SKM-1 treated with dmso at 0.1 percent for 144 hours (cell line): Measurements from ENCODE around the gene NEMF.
"Not testable (repeated sequence)": the region's sequence is repeated elsewhere in the genome, so short reads cannot be mapped to it uniquely, and the experiment has no call there.

Experiments used
- DNase-seq: peaks from one replicate; lab custom pipeline; 2025; ENCODE audit not compliant: unreplicated experiment; lab: John Stamatoyannopoulos, UW

Gene NEMF, protein sequence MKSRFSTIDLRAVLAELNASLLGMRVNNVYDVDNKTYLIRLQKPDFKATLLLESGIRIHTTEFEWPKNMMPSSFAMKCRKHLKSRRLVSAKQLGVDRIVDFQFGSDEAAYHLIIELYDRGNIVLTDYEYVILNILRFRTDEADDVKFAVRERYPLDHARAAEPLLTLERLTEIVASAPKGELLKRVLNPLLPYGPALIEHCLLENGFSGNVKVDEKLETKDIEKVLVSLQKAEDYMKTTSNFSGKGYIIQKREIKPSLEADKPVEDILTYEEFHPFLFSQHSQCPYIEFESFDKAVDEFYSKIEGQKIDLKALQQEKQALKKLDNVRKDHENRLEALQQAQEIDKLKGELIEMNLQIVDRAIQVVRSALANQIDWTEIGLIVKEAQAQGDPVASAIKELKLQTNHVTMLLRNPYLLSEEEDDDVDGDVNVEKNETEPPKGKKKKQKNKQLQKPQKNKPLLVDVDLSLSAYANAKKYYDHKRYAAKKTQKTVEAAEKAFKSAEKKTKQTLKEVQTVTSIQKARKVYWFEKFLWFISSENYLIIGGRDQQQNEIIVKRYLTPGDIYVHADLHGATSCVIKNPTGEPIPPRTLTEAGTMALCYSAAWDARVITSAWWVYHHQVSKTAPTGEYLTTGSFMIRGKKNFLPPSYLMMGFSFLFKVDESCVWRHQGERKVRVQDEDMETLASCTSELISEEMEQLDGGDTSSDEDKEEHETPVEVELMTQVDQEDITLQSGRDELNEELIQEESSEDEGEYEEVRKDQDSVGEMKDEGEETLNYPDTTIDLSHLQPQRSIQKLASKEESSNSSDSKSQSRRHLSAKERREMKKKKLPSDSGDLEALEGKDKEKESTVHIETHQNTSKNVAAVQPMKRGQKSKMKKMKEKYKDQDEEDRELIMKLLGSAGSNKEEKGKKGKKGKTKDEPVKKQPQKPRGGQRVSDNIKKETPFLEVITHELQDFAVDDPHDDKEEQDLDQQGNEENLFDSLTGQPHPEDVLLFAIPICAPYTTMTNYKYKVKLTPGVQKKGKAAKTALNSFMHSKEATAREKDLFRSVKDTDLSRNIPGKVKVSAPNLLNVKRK

DNA sequence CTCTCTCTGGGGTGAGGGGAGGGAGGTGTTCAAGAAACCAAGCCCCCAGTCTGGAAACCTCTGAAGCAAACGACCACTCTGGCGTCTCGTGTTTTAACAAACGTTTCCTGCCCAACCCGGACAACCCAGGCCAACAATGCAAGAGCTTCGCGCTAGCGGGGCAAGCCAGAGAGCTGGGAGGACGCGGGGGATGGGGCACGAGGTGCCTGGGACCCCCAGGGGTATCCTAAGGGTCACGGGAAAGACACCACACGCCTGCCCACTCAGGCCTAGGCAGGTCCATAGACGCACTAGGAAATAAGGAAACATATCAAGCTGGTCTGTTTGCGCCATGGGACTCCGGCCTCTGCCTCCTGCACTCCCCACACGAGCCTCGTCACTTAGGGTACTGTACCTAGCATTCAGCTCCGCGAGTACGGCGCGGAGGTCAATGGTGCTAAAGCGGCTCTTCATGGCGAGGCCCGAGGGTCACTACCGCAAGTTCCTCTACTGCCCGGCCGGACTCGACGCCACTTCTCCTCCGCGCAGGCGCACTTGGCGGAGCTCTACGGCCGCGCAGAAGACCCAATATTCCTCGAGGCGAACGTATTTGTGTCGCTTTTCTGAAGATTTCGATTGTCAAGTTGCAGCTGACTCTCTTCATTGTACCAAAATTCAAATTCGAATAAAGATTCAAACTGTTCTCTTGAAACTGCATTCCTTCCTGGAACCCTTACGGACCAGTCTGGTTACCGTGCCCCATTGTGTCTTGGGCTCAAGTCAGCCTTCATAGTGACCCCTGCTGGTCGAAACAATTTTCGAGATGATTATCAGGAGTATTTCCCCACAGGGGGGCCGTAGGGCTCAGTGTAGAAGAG lies at the start of gene NEMF:
Gene NEMF, minus strand, starts transcription at position 488 of the 857 bp plus-strand sequence. Its CDS starts 35 bp downstream, at position 453.
- DNase-seq, result peak; percentile 75

DNA sequence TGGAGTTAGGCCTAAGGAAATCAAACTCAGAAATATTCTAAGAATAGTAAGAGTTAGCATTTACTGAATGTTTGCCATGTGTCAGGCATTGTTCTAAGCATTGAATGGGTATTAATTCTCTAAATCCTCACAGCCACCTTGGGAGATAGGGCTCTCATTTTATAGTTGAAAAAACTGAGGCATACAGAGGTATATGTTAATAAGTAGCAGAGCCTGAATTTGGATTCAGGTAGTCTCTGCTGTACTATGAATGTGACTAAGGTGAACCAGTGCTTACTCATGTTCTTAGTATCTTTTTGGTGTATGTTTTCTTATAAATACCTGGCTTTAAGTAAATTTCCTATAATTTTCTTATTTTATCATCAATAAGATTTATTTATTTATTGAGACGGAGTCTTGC lies 48.4 kb upstream of the NEMF start:
- DNase-seq, result no peak

- no peak for DNase-seq
Measured at GRCh38 chr14:49898485-49898884, 45.9 kb upstream of the NEMF start.

DNA sequence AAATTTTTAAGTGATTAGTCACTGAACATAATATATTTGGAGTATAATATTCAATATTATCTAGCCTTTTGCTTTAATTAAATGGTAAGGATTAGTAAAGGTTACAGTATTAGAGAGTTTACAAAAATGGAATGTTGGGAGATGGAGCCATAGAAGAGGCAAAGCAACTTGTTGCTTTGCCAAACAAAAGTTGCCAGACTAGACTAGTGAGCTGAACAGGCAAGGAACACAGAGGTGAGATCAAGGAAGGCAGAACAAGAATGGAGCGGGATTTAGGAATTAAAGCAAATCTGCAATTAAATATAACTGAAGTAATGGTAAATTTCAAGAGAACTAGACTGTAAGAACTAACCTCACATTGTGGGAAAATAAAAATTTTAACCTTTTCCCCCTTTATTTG lies 45.4 kb upstream of the NEMF start:
- no peak for DNase-seq

DNA sequence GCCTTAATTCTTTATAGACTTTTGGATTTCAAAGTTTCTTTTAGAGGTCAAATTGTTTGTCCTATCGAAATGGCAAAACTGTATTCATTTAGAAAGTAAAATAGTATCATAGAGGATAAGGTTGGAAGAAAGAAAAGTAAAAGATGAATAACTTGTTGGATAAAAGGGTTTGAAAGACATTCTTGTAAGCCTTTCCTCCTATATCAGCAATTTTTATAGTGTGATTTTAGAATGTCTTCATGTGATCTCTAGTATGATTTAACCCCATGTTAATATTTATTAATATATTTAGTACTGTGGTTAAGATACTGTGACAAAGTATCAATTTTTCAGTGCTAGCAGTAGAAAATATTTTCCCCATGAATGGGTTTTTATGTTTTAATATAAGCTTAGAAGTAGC lies 44.8 kb upstream of the NEMF start:
- no peak for DNase-seq

- DNase-seq, result no peak
Measured at GRCh38 chr14:49896966-49897365, 44.4 kb upstream of the NEMF start.

- DNase-seq, result not testable (repeated sequence)
Measured at GRCh38 chr14:49896272-49896671, 43.7 kb upstream of the NEMF start.

DNA sequence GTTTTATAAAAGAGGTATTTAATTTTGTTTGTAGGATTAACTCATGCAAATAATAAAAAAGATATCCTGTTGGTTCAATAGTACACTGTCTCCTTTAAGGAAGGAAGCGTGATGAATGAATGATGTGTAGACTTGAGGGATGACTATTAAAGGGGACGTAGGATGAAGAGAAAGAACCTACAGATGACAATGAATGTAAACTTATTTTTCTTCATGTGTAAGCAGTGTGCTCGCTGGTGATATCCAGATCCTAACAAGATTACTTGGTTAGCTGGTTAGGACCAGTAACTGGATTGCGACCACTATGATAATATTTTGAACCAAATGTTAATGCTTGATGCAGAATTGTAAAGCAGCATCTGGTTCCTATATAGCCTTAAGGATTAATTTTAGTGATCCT lies 42.9 kb upstream of the NEMF start:
- no peak for DNase-seq

DNA sequence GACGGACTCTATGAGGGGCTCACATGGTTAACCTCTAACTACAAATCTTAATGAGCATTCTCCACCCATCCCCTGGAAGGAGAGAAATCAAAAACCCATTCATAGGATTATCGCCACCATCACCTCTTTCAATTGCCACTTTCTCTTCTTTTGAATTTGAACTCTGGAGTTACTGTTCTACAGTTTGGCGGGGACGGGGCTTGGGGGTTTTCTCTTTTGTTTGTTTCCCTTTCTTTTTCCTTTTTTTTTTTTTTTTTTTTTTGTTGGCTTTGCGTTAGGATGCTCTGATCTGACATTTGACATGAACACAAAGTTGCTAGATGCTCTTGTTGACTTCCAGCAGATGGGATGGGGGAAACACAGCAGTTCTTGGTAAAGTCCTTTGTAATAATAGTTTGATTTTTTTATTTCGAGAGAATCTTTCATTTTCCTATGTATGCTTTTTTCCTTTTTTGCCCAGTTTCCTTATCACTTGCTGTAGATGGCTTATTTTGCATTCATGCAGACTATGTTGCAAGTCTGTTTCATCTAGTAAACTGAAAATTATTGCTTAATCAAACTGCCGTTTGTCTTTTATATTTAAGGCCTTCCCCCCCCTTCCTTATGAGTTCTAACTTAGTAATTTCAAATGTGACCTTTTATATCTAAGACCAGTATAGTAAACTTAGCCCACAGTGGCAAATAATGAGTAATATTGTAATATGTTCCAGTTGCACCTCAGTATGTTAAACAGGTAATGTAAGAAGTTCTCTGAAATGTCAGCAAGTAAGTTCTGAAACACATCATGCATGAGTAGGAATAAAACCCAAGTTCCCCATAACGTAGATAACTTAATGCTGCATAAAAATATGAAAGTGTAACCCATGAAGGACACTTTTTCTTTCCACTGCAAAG lies 41.9 kb upstream of the NEMF start:
- DNase-seq, result not testable (repeated sequence)

GRCh38 chr14:49893309-49894213 lies 41.0 kb upstream of the NEMF start:
- DNase-seq, result no peak

DNA sequence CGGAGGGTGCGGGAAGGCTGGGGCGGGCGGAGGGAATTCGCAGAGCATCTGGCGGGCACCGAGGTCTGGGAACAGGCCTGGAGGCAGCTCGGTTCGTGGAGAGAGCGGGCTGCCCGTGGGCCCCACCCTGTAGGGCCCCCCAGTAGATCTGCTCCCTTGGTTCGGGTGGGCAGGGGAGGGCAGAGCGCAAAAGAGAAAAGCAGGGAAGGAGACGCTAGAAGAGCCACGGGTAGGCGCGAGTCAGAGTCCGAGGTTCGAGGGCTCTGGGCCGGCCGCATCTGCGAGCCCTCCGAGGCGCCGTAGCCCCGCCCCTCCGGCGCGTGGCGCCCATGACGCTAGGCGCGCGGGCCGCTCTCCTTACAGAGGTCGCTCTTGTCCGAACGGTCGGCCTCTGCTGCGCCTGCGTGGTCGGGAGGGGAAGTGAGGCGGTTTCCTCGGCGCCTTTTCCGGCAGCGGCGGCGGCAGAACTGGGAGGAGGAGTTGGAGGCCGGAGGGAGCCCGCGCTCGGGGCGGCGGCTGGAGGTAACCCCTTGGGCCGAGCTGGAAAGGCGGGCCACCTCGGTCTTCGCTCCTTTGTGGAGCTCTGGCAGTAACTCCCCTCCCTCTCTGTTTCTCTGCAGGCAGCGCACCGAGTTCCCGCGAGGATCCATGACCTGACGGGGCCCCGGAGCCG lies 40.2 kb upstream of the NEMF start, which contains the start of gene ARF6:
Gene ARF6, plus strand, starts transcription at position 447 of the 673 bp plus-strand sequence. CDS start 655 bp downstream, outside the sequence.
- DNase-seq, result peak; percentile 62

GRCh38 chr14:49892301-49892635 lies 39.7 kb upstream of the NEMF start:
- DNase-seq, result peak; percentile 21

GRCh38 chr14:49888293-49888692 lies 35.7 kb upstream of the NEMF start:
- DNase-seq, result no peak

DNA sequence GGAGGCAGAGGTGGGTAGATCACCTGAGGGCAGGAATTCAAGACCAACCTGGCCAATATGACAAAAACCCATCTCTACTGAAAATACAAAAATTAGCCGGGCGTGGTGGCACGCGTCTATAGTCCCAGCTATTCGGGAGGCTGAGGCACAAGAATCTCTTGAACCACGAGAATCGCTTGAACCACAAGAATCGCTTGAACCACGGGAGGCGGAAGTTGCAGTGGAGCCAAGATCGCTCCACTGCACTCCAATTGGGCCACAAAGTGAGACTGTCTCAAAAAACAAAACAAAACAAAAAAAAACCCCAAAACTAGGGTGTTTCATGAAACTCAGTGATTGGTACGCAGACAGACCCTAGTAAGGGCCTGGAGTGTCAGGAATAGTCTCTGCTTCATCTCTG lies 33.9 kb upstream of the NEMF start:
- no peak for DNase-seq

- DNase-seq, result no peak
Measured at GRCh38 chr14:49882826-49883694, 30.5 kb upstream of the NEMF start.

GRCh38 chr14:49881350-49882001 lies 28.9 kb upstream of the NEMF start:
- DNase-seq, result no peak
